Measurements from ENCODE around the gene NARF.

NARF gene

GRCh38 chr17:82486231-82487094 is 27.9 kb downstream of the NARF start:
- H3K27ac ChIP-seq (ENCODE audit: low read length) = no peak overlapping the region
- no peak overlapping the region for H3K4me3 ChIP-seq (ENCODE audit: low read length)
- H3K4me1 ChIP-seq (ENCODE audit: insufficient read depth, low read length) = no peaks in the 10 kb centered on the region
- no peak overlapping the region for H3K9ac ChIP-seq (ENCODE audit: low read depth, low read length)
- H3K27me3 ChIP-seq (ENCODE audit: insufficient read depth, low read length) = no peaks in the 10 kb centered on the region
- H3K36me3 ChIP-seq (ENCODE audit: insufficient read depth, low read depth, low read length) = peaks cover 56% of the 10 kb centered on the region
- H3K9me3 ChIP-seq (ENCODE audit: insufficient read depth, low read depth, low read length) = no peaks in the 10 kb centered on the region

DNA sequence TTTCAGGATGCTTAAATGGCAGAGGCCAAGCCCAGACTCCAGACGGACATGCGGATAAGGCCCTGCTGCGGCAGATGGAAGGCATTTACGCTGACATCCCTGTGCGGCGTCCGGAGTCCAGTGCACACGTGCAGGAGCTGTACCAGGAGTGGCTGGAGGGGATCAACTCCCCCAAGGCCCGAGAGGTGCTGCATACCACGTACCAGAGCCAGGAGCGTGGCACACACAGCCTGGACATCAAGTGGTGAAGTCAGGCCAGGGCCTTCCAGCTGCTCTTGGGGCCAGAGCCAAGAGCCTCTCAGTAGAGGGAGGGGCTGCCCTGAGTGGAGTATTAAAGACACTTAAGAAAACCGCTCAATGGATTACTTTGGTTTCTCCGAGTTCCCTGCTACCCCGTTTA is 29.4 kb downstream of the NARF start:
- H3K9me3 ChIP-seq (ENCODE audit: insufficient read depth, low read depth, low read length) = no peaks in the 10 kb centered on the region
- no peak overlapping the region for H3K9ac ChIP-seq (ENCODE audit: low read depth, low read length)
- no peak overlapping the region for H3K4me3 ChIP-seq (ENCODE audit: low read length)
- H3K4me1 ChIP-seq (ENCODE audit: insufficient read depth, low read length) = no peaks in the 10 kb centered on the region
- H3K27me3 ChIP-seq (ENCODE audit: insufficient read depth, low read length) = no peaks in the 10 kb centered on the region
- no peak overlapping the region for H3K27ac ChIP-seq (ENCODE audit: low read length)
- H3K36me3 ChIP-seq (ENCODE audit: insufficient read depth, low read depth, low read length) = peaks cover 44% of the 10 kb centered on the region

DNA sequence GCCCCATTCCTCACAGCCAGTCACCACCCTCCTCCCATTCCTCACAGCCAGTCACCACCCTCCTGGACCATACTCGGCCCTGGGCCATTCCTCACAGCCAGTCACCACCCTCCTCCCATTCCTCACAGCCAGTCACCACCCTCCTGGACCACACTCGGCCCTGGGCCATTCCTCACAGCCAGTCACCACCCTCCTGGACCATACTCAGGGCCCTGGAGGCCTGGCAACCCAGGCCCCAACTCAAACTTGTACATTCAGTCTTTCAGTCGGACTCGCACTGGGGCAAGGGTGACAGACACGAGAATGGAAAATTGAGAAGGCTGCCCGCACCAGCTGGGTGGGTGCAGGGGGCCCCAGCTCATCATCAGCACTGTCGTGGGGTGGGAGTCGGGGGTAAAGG is 30.6 kb downstream of the NARF start:
- Histone ChIP-seq H3K4me3 (ENCODE audit: low read length) (no peak overlapping the region), H3K9ac (ENCODE audit: low read depth, low read length) (no peak overlapping the region), H3K4me1 (ENCODE audit: insufficient read depth, low read length) (no peaks in the 10 kb centered on the region), H3K36me3 (ENCODE audit: insufficient read depth, low read depth, low read length) (peaks cover 35% of the 10 kb centered on the region), H3K27me3 (ENCODE audit: insufficient read depth, low read length) (no peaks in the 10 kb centered on the region), H3K27ac (ENCODE audit: low read length) (no peak overlapping the region), H3K9me3 (ENCODE audit: insufficient read depth, low read depth, low read length) (no peaks in the 10 kb centered on the region)

DNA sequence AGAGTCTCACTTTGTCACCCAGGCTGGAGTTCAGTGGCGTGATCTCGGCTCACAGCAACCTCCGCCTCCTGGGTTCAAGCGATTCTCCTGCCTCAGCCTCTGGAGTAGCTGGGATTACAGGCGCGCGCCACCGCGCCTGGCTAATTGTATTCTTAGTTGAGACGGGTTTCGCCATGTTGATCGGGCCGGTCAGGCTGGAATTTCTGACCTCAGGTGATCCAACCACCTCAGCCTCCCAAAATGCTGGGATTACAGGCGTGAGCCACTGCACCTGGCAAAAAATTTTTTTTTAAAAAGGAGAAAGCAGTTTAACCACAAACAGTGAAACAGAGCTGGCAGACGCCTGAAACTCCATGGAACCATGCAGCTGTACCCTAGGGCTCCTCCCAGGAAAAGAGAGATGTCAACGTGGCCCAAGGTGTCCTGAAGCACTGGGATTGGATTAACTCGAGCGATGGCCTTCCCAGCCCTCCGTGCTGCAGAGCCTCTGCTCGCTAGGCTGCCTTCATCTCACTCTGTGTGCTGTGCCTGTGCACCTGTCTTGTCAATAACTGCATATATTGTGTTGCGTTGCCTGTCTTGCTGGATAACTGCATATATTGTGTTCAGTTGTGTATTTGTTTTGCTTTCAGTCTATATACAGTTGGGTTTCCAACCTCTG is 31.4 kb downstream of the NARF start:
- Histone ChIP-seq H3K27me3 (ENCODE audit: insufficient read depth, low read length) (no peaks in the 10 kb centered on the region), H3K27ac (ENCODE audit: low read length) (no peak overlapping the region), H3K9me3 (ENCODE audit: insufficient read depth, low read depth, low read length) (no peaks in the 10 kb centered on the region), H3K4me3 (ENCODE audit: low read length) (no peak overlapping the region), H3K9ac (ENCODE audit: low read depth, low read length) (no peak overlapping the region), H3K4me1 (ENCODE audit: insufficient read depth, low read length) (no peaks in the 10 kb centered on the region), H3K36me3 (ENCODE audit: insufficient read depth, low read depth, low read length) (peaks cover 26% of the 10 kb centered on the region)

DNA sequence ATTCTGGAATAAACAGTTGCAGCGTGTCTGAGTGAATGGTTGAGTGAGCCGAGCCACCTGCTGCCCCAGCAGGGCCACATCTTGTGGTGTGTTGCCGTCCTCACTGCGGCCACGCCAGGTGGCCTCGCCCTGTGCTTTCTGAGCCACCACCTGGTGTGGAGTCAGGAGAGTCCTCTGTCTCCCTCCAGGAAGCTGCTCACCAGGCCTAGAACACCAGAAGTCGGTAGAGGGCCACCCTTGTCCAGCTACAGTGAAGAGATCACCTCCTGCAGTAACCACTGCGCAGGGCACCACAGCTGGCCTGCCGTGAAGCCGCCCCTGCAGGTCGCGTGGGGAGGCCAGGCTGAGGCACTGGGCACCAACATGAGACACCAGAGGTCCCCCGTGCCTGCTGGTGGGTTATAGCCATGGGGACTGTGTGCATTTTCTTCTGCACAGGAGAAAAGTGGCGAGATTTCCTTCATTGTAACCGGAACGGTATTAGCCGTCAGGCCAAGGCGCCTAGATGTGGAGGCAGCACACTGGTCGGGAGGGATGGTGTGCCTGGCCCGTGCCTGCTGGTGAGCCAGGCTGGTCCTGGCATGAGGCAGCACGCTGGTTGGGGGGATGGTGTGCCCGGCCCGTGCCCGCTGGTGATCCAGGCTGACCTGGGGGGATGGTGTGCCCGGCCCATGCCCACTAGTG is 32.1 kb downstream of the NARF start:
- no peak overlapping the region for H3K4me3 ChIP-seq (ENCODE audit: low read length)
- H3K36me3 ChIP-seq (ENCODE audit: insufficient read depth, low read depth, low read length) = peaks cover 21% of the 10 kb centered on the region
- no peaks in the 10 kb centered on the region for H3K9me3 ChIP-seq (ENCODE audit: insufficient read depth, low read depth, low read length)
- H3K4me1 ChIP-seq (ENCODE audit: insufficient read depth, low read length) = 0 out of 2 replicates have a peak, but pooled peaks cover 3% of the 10 kb centered on the region
- H3K27me3 ChIP-seq (ENCODE audit: insufficient read depth, low read length) = no peaks in the 10 kb centered on the region
- no peak overlapping the region for H3K27ac ChIP-seq (ENCODE audit: low read length)
- H3K9ac ChIP-seq (ENCODE audit: low read depth, low read length) = no peak overlapping the region

- Histone ChIP-seq H3K36me3 (ENCODE audit: insufficient read depth, low read depth, low read length) (peaks cover 16% of the 10 kb centered on the region; the same call in 1 of the 2 replicates), H3K9ac (ENCODE audit: low read depth, low read length) (no peak overlapping the region), H3K9me3 (ENCODE audit: insufficient read depth, low read depth, low read length) (no peaks in the 10 kb centered on the region), H3K4me1 (ENCODE audit: insufficient read depth, low read length) (0 out of 2 replicates have a peak, but pooled peaks cover 3% of the 10 kb centered on the region), H3K27me3 (ENCODE audit: insufficient read depth, low read length) (peaks cover 4% of the 10 kb centered on the region), H3K27ac (ENCODE audit: low read length) (no peak overlapping the region), H3K4me3 (ENCODE audit: low read length) (no peak overlapping the region)
Measured at GRCh38 chr17:82491196-82491530, 32.6 kb downstream of the NARF start.

DNA sequence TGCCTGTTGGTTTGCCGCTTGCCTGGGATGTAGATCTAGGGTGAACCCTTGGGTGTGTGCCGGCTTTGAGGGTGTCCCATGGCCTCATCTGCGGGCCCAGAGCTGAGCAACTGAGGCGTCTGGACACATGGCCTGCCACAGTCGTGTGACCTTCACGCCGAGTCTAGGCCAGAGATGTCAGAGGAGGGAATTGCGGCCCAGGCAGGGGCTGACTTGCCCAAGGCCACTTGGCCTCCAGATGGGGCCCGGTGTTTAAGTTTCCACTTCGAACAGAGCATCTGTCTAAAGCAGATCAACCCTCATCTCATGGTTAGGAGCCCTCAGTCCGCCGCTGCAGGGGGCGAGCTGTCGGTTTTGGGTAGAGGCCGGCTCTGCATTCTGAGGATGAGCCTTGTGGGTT is 33.0 kb downstream of the NARF start:
- no peak overlapping the region for H3K9ac ChIP-seq (ENCODE audit: low read depth, low read length)
- H3K4me1 ChIP-seq (ENCODE audit: insufficient read depth, low read length) = 0 out of 2 replicates have a peak, but pooled peaks cover 3% of the 10 kb centered on the region
- H3K27ac ChIP-seq (ENCODE audit: low read length) = no peak overlapping the region

GRCh38 chr17:82492643-82493225 is 34.2 kb downstream of the NARF start:
- H3K27me3 ChIP-seq (ENCODE audit: insufficient read depth, low read length) = peaks cover 15% of the 10 kb centered on the region
- H3K4me3 ChIP-seq (ENCODE audit: low read length) = no peak overlapping the region
- H3K9me3 ChIP-seq (ENCODE audit: insufficient read depth, low read depth, low read length) = no peaks in the 10 kb centered on the region
- H3K9ac ChIP-seq (ENCODE audit: low read depth, low read length) = no peak overlapping the region
- H3K36me3 ChIP-seq (ENCODE audit: insufficient read depth, low read depth, low read length) = peaks cover 5% of the 10 kb centered on the region; the same call in 1 of the 2 replicates
- H3K27ac ChIP-seq (ENCODE audit: low read length) = no peak overlapping the region
- H3K4me1 ChIP-seq (ENCODE audit: insufficient read depth, low read length) = 0 out of 2 replicates have a peak, but pooled peaks cover 3% of the 10 kb centered on the region

More for the DNA sequence above, 33.0 kb downstream of the NARF start:
- no peaks in the 10 kb centered on the region for H3K9me3 ChIP-seq (ENCODE audit: insufficient read depth, low read depth, low read length)
- H3K36me3 ChIP-seq (ENCODE audit: insufficient read depth, low read depth, low read length) = peaks cover 13% of the 10 kb centered on the region; the same call in 1 of the 2 replicates
- peaks cover 8% of the 10 kb centered on the region for H3K27me3 ChIP-seq (ENCODE audit: insufficient read depth, low read length)
- no peak overlapping the region for H3K4me3 ChIP-seq (ENCODE audit: low read length)

- no peak overlapping the region for H3K9ac ChIP-seq (ENCODE audit: low read depth, low read length)
- H3K4me1 ChIP-seq (ENCODE audit: insufficient read depth, low read length) = 0 out of 2 replicates have a peak, but pooled peaks cover 3% of the 10 kb centered on the region
- H3K36me3 ChIP-seq (ENCODE audit: insufficient read depth, low read depth, low read length) = no peaks in the 10 kb centered on the region; the same call in 1 of the 2 replicates
- no peak overlapping the region for H3K27ac ChIP-seq (ENCODE audit: low read length)
- H3K4me3 ChIP-seq (ENCODE audit: low read length) = no peak overlapping the region
- H3K9me3 ChIP-seq (ENCODE audit: insufficient read depth, low read depth, low read length) = no peaks in the 10 kb centered on the region
- H3K27me3 ChIP-seq (ENCODE audit: insufficient read depth, low read length) = peaks cover 20% of the 10 kb centered on the region
Measured at GRCh38 chr17:82493226-82493781, 34.8 kb downstream of the NARF start.

- peak overlapping the region; percentile 68; the same call in 1 of the 2 replicates for H3K9ac ChIP-seq (ENCODE audit: low read depth, low read length)
- 0 out of 2 replicates have a peak, but pooled peaks cover 3% of the 10 kb centered on the region for H3K4me1 ChIP-seq (ENCODE audit: insufficient read depth, low read length)
- H3K4me3 ChIP-seq (ENCODE audit: low read length) = peak overlapping the region; percentile 59
- H3K9me3 ChIP-seq (ENCODE audit: insufficient read depth, low read depth, low read length) = no peaks in the 10 kb centered on the region
- peak overlapping the region; percentile 13 for H3K27ac ChIP-seq (ENCODE audit: low read length)
- H3K27me3 ChIP-seq (ENCODE audit: insufficient read depth, low read length) = peaks cover 27% of the 10 kb centered on the region
- no peaks in the 10 kb centered on the region for H3K36me3 ChIP-seq (ENCODE audit: insufficient read depth, low read depth, low read length)
Measured at GRCh38 chr17:82494236-82495055, 35.9 kb downstream of the NARF start.

Measured in iPS-20b (cell line).